ENCODE data around the gene DGKD.

GRCh38 chr2:233446606-233447305, 92.5 kb downstream of the DGKD start:
- TF ChIP-seq POLR2A (IDR thresholded peaks at IDR 0.05): no peak
- TF ChIP-seq CTCF (IDR thresholded peaks at IDR 0.05): no peak

Measured in prostate gland (tissue), 2 donors.